GM12875 (cell line): ENCODE measurements around the gene RNF141.

Experiments used
- H3K4me3 ChIP-seq: one replicate; pipeline ENCODE4 v1.5.1; 2011; ENCODE audit warnings: low read depth, low read length, control low read depth
- CTCF ChIP-seq: IDR thresholded peaks from 2 replicates; pipeline ENCODE4 v1.5.1; 2011; ENCODE audit warnings: low read depth, mild to moderate bottlenecking, control low read depth, inconsistent platforms, low read length, moderate library complexity, borderline replicate concordance; ENCODE audit not compliant: insufficient read depth

The RNF141 gene

GRCh38 chr11:10476927-10477689, 63.9 kb downstream of the RNF141 start:
- TF ChIP-seq CTCF: no peak

GRCh38 chr11:10476342-10476741, 64.6 kb downstream of the RNF141 start:
- H3K4me3 ChIP-seq: no peak overlapping the region
- no peak for TF ChIP-seq CTCF

More at GRCh38 chr11:10476927-10477689, 63.9 kb downstream of the RNF141 start:
- no peak overlapping the region for H3K4me3 ChIP-seq

- no peak for TF ChIP-seq CTCF
- no peak overlapping the region for H3K4me3 ChIP-seq
Observed at GRCh38 chr11:10474551-10474950, 66.4 kb downstream of the RNF141 start.

- H3K4me3 ChIP-seq: no peak overlapping the region
- TF ChIP-seq CTCF: no peak
Observed at GRCh38 chr11:10473371-10473770, 67.6 kb downstream of the RNF141 start.

GRCh38 chr11:10462746-10463300, 78.2 kb downstream of the RNF141 start:
- no peak for TF ChIP-seq CTCF
- no peak overlapping the region for H3K4me3 ChIP-seq
